Frontal cortex (tissue), 4 donors: ENCODE results near the gene FPR1. TPM values are rescaled to one million over a fixed set of nuclear protein-coding genes. Genes with fewer than 3 reads are reported as not detected.

Experiments used
- DNase-seq, 2 donors: peaks; one replicate each; pipeline ENCODE4 v3.0.0; 2012; ENCODE audit warnings: low spot score in 2 of 2
- FAIRE-seq: peaks from 2 replicates; lab custom pipeline; 2012; peaks lifted over from hg19 to GRCh38; lab: Jason Lieb, UNC
- total RNA-seq: library from RNA; depleted of rRNA; stranded (reverse); fragments of >200 nt; gene quantifications from one replicate; pipeline ENCODE4 v1.2.3, GENCODE V29; 2014
- donor health status: control.
- donor health status: control.
- donor health status: control.

The FPR1 gene, protein sequence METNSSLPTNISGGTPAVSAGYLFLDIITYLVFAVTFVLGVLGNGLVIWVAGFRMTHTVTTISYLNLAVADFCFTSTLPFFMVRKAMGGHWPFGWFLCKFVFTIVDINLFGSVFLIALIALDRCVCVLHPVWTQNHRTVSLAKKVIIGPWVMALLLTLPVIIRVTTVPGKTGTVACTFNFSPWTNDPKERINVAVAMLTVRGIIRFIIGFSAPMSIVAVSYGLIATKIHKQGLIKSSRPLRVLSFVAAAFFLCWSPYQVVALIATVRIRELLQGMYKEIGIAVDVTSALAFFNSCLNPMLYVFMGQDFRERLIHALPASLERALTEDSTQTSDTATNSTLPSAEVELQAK
- 4.5 TPM for total RNA-seq

DNA sequence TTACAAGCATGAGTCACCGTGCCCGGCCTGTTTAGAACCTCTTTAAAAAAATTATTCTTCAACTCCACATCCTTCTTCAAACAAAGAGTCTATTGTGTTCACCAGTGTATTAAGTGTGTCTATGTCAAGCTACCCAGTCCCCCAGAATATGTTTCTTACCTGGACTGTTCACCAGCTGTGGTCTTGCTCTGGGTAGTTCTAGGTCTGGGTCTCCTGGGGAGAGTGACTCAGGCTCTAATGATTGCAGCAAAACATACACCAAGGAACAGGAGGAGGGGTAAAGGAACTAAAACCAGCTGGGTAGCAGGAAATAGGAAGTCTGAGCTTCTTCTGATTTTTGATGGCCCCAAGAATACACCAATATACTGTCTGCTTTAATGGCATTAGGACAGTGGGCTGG, at the start of gene FPR1:
FPR1 (minus strand) TSS at position 224 of the 400 bp plus-strand sequence. CDS start 4,884 bp downstream, outside the sequence.
- FAIRE-seq (no peak), DNase-seq (no peak)

DNA sequence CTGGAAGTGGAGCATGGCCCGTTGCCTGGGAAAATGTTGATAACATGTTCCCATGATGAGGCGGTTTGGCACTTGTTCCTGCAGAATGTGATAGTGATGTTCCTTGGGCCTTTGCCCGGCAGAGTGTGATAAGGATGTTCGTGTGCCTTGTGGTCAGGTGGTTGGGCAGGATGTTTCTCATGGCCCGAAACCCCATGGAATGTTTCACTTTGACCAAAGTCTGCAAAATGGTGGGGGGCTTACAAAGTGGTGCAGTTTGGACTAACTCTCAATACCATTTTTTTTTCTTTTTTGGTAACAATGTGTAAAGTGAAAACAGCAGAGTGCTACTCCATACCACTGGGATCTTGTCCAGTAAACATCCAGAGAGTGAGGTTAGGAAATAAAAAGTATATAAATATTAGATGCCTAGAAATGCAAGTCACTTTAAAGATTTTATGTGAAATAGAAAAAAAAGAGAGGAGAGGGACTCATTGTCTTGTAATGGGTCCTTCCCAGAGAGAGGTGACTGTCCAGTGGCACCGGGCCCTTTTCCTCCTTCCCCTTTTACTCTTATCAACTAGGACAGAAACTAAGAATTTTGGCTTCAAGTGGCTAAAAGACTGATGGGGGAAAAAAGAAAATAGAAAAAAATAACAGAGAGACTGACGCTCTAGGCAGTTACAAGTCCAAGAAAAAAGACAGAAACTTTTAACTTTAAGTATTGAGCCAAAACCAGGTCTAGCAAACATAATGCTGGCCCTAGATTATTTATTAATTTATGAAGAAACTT, 49.0 kb upstream of the FPR1 start:
- DNase-seq (no peak), FAIRE-seq (no peak)

DNA sequence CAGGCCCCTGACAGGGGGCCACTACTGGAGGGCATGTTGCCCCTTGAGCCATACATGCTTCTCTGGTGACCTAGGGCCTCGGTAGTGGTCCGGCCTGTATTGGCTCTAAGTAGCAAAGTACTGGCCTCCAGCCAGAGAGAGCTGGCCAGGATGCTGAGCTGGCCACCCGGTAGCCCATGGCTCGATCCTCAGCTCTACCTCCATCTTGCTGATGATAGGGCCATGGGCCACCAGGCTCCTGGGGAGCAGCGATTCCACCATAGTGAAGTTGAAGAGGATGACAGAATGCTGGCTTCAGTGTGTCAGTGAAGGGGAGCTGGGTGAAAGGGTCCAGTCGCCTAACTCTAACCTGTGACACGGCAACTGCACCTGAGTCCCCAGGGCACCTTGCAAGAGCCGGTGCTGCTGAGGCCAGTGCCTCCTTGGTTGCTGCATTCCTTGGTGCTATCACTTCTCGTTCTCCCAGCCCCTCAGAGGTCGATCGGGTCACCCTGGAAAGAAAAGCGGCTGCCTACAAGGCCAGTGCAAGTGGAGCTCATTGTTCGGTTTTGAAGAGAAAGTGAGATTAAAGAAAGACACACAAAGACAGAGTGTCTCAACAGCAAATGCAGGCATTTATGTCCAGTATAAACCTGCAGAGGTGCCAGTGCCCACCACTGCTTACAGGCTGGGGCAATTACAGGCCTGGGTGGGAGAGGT, 48.2 kb upstream of the FPR1 start:
- no peak for FAIRE-seq
- no peak for DNase-seq

DNA sequence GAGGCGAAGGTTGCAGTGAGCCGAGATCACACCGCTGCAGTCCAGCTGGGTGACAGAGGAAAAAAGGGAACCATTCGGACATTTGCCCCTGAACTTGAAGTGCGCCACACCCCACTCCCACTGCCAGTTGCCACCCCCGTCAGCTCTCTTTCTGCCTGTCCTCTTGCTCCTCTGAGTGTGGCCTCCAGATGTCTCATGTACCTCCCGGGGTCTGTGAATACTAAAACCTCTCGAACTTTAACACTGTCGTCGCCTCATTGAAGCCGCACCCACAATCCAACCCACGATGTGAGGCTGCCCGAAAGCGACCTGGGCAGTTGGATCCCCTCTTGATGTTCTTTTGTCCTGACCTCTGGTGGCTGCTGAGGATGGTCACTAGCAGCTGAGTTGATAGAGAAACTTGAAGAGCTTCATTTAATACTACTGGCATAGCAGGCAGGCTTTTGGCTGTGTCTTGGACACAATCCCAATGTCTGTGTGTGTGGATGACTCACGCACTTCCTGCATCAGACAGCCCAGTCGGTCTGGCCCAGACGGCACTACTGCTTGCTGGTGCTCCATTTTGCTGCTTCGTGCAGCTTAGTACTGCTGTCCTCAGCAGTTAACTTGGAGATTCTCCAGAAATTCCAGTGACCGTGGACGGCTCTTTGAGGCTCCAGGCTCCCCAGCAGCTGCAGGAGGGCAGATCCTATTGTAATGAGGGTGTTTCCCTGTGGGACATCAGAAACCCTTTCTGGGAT, 47.5 kb upstream of the FPR1 start:
- FAIRE-seq: no peak
- peak; percentile 6 to 59 for DNase-seq

DNA sequence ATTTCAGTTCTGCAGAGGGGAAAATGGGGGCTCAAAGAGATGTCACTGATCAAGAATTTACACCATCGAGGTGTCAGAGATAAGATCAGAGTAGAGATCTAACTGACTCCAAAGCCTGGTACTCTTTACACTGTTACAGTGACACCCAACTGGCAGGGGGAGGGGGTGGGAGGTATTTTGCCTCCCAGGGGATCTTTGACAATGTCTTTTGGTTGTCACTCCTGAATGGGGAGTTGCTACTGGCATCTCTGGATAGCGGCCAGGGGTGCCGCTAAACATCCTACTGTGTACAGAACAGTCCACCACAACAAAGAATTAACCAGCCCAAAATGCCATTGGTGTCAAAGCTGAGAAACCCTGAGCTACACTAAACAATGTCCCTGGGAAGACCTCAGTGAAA, 46.4 kb upstream of the FPR1 start:
- no peak for FAIRE-seq
- DNase-seq: no peak

DNA sequence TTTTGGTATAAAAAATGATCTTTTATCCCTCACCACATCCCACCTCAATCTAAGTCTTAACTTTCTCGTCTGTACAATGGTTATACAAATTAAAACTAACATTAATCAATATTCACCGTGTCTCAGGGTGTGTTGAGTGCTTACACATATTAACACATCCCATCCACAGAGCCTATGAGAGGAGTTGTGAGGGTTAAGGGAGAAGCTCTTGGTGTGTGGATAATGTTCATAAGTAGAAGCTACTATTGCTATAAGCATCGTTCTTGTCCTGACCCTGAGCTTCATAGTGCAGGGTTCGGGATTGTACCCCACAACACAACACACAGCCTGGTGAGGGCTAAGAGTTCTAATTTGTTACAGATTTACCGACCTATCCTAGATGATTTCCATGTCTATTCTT, 45.8 kb upstream of the FPR1 start:
- FAIRE-seq (no peak), DNase-seq (no peak)

DNA sequence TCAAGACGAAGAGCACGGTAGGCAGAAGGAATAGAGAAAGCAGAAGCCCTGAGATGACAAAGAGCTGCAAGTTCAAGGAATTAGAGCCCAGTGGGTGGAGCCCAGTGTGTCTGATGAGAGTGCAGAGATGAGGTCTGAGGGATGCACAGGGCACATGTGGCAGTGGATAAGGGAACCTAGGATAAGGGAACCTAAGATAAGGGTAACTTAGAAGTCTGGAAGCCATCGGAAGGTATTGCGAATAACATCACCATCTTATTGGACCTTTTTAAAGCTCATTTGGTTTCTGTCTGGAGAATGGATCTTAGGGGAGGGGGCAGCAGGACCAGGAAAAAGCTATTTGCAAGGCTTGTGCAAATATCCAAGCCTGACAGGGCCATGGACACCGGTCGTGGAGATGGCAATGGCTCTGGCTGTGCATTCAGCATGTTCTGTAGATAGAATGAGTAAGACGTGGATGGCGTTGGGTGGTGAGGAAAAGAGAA, 44.6 kb upstream of the FPR1 start:
- FAIRE-seq: no peak
- no peak for DNase-seq

DNA sequence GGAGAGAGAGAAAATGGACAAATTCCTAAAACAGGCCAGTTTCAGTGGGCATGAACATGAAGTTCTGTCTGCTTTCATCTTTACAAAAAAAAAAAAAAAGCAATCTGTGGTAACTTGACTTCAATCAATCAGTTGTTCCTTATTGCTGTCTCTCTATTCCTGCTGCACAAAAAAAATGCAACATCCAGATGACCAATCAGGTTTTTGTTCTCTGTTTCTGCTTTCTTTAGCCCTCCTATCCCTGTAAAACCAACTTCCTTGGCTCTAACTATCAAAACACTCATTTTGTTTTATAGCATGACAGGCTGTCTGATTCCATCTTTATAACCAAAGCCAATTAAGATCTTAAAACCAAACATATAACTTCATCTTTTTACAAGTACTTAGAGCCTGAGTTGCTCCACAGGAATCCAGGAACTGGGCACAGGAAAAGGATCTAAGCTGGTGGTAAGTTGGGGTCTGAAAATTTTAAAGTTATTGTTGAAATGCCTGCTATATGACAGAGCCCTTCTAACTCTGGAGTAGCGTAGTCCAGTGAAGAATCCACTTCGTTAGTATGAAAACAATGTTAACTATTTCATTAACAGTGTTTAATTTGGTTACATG, 43.3 kb upstream of the FPR1 start, which contains the start of gene FPR3:
FPR3 (plus strand) TSS at position 273 of the 606 bp plus-strand sequence. CDS start 28,592 bp downstream, outside the sequence.
- no peak for FAIRE-seq
- no peak for DNase-seq

DNA sequence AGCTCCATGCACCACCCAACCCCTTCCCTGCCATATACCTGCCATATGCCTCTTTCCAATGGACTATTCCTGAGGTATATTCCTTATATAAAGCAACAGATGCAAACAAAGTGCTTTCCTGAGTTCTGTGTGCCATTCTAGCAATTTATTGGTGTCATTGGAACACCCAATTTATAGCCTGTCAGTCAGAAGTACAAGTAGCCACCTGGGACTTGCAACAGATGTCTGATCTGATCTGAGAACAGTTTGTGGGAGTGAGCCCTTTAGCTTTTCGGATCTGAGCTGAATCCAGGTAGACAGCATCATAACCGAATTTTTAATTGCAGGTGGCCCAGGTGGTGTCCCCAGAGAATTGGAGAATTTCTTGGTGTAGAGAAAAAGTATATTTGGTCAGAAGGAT, 42.3 kb upstream of the FPR1 start:
- FAIRE-seq (no peak), DNase-seq (no peak)

DNA sequence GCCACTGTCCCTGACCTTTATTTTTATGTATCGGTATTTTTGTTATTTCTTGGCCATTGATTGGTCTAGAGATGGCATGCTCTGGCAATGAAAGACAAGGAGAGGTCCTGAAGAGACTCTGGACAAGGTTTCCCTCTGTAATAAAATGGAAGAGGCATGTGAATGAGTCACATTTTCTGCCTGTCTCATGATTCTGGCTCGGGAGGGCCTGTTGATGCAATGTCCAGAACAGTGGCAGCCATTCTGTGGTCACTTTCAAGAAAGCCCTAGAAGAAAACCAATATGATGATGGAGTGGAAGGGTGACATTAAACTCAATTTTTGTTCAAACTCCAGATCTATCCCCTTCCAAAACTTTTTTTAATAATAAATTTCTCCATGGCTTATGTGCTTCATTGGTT, 41.3 kb upstream of the FPR1 start:
- DNase-seq: no peak
- FAIRE-seq: no peak

DNA sequence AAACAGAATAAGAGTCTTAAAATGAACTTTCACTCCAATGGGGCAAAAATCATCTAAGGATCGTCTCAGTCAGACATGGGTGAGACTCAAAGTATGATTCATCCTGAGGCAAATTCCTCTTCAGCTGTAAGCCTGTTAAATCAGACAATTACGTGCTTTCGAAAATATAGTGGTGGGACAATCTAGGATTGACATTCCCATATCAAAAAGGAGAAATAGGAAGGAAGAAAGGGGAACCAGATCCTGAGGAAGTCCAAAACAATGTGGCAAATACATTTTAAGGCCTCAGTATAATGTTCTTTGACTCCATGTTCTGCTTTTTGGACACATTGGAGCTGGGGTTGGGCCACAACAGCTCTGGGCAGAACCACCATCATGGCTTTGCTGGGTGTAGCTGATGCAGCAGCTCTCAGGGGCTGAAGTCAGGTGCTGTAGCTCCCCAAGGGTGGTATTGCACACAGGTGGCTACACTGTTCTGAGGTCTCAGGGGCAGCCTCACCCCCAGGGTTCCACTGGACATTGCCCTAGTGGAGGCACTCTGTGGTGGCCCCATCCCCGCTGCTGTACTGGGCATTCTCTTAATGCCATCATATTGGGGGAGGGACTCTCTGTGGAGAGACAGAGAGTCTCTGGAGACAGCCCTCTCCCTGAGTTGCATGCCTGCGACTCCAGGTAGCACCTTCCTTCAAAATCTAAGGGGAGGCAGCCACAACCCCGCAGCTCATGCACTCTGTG, 37.5 kb upstream of the FPR1 start:
- no peak for FAIRE-seq
- DNase-seq: no peak

DNA sequence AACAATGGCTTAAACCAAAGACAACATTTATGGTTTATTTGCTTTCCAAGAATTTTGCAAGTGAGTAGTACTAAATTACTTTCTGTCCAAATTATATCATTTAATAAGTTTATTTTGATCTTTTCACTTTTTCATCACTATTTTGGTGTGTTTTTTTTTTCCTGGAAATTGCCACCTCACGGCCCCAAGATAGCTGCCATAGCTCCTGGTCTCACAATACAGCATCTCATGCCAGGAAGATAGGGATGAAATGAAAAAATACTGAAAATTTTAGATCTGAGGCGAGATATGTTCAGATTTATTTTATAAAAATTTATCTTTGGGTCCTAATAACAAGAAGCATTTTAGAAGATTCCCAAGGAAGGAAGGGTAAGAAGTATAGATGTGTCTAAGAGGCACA, 36.4 kb upstream of the FPR1 start:
- FAIRE-seq: no peak

DNA sequence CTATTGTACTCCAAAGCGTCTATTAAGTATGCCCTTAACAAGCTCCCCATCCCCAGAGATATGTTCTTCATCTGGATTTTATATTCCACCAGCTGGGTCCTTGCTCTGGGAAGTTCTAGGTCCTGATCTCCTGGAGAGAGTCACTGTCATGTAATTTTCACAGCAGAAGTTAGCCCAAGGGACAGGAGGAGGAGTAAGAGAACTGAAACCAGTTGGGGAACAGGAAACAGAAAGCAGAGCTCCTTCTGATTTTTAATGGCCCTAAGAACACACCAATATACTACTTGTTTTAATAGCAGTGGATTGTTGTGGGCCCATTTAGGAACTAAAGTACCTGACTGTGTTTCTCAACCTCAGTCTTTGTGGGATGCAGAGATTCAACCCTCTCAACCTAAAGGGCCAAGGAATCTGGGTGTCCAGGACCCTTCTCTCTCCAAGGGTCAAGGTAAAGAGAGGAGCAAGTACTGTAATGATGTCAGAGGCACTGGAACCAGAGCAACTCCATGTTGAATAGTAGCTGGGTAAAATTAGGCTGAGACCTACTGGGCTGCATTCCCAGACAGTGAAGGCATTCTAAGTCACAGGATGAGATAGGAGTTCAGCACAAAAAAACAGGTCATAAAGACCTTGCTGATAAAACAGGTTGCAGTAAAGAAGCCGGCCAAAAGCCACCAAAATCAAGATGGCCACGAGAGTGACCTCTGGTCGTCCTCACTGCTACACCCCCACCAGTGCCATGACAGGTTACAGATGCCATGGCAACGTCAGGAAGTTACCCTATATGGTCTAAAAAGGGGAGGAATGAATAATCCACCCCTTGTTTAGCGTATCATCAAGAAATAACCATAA, 35.2 kb upstream of the FPR1 start:
- no peak for FAIRE-seq

More for the DNA sequence above, 36.4 kb upstream of the FPR1 start:
- no peak for DNase-seq

DNA sequence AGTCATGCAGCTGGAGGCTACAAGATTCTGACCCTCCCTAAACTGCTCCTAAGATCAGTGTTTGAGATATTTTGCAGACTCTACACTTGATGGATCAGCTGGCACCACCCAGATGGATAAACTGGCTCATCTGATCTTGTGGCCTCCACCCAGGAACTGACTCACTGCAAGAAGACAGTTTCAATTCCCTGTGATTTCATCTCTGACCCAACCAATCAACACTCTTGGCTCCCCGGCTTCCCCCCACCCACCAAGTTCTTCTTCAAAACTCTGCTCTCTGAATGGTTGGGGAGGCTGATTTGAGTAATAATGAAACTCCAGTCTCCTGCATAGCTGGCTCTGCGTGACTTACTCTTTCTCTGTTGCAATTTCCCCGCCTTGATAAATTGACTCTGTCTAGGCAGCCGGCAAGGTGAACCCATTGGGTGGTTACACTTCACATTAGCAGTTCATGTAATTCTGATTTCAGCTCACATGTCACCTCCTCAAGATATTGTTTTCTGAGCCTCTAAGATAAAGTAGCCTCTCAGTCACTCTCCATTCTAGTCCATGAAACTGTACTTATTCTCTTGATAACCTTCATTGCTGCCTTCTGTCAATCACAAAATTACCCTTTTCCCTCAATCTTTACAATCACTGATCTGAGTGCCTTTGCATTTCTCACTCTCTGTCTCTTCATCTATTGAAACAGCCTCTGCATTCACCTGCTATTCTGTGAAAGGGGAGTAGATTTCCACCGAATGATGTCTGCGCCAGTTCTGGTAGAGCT, 33.4 kb upstream of the FPR1 start:
- DNase-seq (no peak), FAIRE-seq (no peak)

More for the DNA sequence above, 35.2 kb upstream of the FPR1 start:
- no peak for DNase-seq

DNA sequence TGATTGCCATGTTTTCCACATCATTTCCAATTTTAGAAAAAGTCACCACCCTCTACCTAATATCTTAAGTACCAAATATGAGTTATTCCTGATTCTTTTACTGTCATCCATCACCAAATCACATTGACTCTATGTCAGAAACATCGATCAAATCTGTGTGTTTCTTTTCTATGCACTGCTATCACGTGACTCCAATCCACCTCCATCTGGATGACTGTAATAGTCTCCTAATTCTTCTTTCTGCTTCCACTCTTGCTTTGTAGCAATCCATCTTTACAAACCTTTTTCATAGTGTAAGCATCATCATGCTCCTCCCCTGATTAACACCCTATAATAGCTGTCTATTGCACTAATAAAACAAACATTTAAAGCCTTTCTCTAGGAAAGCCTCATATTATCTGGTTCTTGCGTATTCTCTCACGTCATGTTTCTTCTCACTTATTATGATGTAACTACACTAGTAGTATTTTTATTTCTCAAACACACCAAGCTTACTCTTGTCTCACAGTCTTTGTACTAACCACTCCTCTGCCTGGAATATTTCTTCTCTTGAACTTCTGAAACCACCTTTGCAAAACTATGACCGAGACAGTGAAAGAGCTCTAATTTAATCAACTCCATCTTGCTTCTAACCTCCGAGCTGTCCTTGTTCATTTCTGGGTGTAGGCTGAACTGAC, 32.6 kb upstream of the FPR1 start:
- FAIRE-seq (no peak), DNase-seq (no peak)

DNA sequence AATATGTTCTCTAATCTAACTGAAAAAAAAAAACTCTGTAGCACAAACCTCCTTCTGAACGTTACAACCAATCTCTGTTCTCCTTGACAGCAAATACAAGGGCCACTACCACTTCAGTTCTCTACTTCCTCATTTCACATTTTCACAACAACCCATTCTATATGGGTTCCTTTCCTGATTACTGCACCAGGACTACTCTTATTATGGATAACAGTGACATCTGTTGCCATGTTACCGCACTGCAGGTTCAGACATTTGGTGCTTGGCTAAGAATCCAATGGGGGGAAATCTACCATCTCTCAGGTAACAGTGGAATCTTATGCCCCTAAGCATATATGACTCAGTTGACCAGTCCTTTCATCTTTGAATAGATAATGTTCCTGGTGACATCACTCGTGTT, 31.7 kb upstream of the FPR1 start:
- DNase-seq: no peak
- no peak for FAIRE-seq

DNA sequence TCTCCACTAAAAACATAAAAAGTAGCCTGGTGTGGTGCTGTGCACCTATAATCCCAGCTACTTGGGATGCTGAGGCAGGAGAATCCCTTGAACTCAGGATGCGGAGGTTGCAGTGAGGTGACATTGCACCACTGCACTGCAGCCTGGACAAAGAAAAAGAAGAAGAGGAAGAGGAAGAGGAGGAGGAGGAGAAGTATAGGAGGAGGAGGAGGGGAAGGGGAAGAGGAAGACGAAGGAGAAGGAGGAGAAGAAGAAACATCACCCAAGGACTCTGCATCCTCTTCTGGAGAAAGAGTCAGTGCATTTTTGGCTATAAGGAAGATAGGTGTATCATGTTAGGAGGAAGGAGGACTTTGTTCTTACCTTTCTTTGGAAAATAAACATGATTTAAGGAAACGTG, 30.3 kb upstream of the FPR1 start:
- FAIRE-seq: no peak

More for the DNA sequence above, 30.3 kb upstream of the FPR1 start:
- DNase-seq: no peak
